Loucy (cell line): Measurements from ENCODE around the gene ARMC9.

Experiments used
- H2AFZ ChIP-seq: fragments of 200-600 bp; sonication (generic); 2 replicates; pipeline ENCODE4 v1.6.0; 2016; ENCODE audit warnings: antibody characterized with exemption, mild to moderate bottlenecking, low read length, moderate library complexity
- H3F3A ChIP-seq: fragments of 200-600 bp; 2 replicates; pipeline ENCODE4 v1.6.0; 2016; ENCODE audit warnings: antibody characterized with exemption, low read depth, mild to moderate bottlenecking
- H3K27me3 ChIP-seq: fragments of 200-600 bp; sonication (generic); 2 replicates; pipeline ENCODE4 v1.6.1; 2014; ENCODE audit warnings: low read length, mild to moderate bottlenecking; ENCODE audit not compliant: insufficient read depth, poor library complexity, severe bottlenecking
- H3K36me3 ChIP-seq: fragments of 200-600 bp; sonication (generic); 2 replicates; pipeline ENCODE4 v1.6.1; 2016; ENCODE audit warnings: low read length; ENCODE audit not compliant: insufficient read depth
- H3K4me1 ChIP-seq: fragments of 200-600 bp; sonication (generic); 2 replicates; pipeline ENCODE4 v1.5.1; 2014; ENCODE audit warnings: low read length, mild to moderate bottlenecking; ENCODE audit not compliant: insufficient read depth, poor library complexity, severe bottlenecking
- H3K4me2 ChIP-seq: fragments of 200-600 bp; sonication (generic); 2 replicates; pipeline ENCODE4 v1.6.0; 2014; ENCODE audit warnings: antibody characterized with exemption, low read length, low read depth, mild to moderate bottlenecking; ENCODE audit not compliant: poor library complexity, severe bottlenecking
- H3K4me3 ChIP-seq: fragments of 200-600 bp; sonication (generic); 2 replicates; pipeline ENCODE4 v1.5.1; 2014; ENCODE audit warnings: low read length, mild to moderate bottlenecking, mixed read lengths; ENCODE audit not compliant: poor library complexity, severe bottlenecking
- H3K79me2 ChIP-seq: fragments of 200-600 bp; sonication (generic); 2 replicates; pipeline ENCODE4 v1.6.1; 2014; ENCODE audit warnings: low read length; ENCODE audit not compliant: insufficient read depth
- H3K9ac ChIP-seq: fragments of 200-600 bp; sonication (generic); 2 replicates; pipeline ENCODE4 v1.6.0; 2014; ENCODE audit warnings: mild to moderate bottlenecking, low read depth, low read length, moderate library complexity; ENCODE audit not compliant: poor library complexity, severe bottlenecking
- H3K9me2 ChIP-seq: fragments of 200-600 bp; sonication (generic); replicated peaks from 2 replicates; pipeline ENCODE4 v1.6.1; 2016; ENCODE audit warnings: low read depth, low read length, mixed read lengths
- H3K9me3 ChIP-seq: fragments of 200-600 bp; sonication (generic); 2 replicates; pipeline ENCODE4 v1.6.1; 2014; ENCODE audit warnings: mild to moderate bottlenecking, antibody characterized with exemption, low read length, low read depth; ENCODE audit not compliant: insufficient read depth
- H4K20me1 ChIP-seq: fragments of 200-600 bp; sonication (generic); 2 replicates; pipeline ENCODE4 v1.6.0; 2014; ENCODE audit warnings: antibody characterized with exemption, low read length, mild to moderate bottlenecking; ENCODE audit not compliant: insufficient read depth, poor library complexity, severe bottlenecking
- EZH2phosphoT487 ChIP-seq: fragments of 200-600 bp; IDR thresholded peaks from 2 replicates; pipeline ENCODE4 v1.6.1; 2018; ENCODE audit warnings: antibody characterized with exemption, mild to moderate bottlenecking, moderate library complexity, borderline replicate concordance
- TF ChIP-seq, protein P1 (sequence below): fragments of 200-600 bp; sonication (generic); conservative IDR thresholded peaks from 2 replicates; pipeline ENCODE4 v1.5.1; 2014; ENCODE audit warnings: mild to moderate bottlenecking, antibody characterized with exemption, low read length

The ARMC9 gene

DNA sequence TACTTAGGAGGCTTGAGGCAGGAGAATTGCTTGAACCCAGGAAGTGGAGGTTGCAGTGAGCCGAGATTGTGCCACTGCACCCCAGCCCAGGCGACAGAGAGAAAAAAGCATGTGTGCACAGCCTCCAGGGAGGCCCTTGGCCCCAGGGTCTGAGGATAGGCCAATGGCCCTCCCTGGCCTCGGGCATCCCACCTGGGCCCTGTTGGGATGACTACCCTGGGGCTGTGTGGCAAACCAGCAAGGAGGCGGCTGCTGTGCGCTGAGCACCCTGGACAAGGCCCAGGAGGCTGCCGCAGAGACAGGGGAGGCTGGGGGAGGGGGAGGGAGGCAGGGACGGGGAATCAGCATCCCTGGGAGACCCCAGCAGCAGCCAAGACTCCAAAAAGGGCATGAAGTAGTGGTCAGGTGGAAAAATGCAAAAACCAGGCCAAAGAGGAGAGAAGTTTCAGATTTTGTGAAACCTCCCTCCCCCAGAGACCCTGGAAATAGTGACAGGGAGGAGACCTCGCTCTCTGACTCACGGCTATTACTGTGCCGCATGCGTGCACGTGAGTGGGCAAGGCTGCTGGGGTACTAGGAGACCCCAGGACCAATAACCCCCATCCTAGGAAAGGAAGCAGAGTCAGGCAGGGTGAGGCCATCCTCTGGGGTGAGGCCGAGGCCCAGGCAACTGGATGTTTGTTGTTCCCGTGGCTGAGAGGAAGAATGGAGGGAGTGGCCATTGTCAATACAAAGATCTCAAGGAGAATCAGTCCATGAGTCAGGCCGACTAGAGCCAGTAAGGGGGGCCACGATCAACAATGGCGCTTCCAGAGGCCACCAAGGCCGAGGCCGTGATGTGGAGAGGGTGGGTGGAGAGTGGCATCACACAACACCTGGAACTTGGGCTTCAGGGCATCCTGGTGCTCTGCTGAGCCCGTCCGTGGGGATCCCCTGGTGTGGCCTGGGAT lies 181.1 kb downstream of the ARMC9 start:
- Histone ChIP-seq H3F3A (no peaks in the 10 kb centered on the region), H3K9me2 (no peaks in the 10 kb centered on the region), H3K4me2 (no peak overlapping the region), H2AFZ (no peak overlapping the region), H3K27me3 (no peaks in the 10 kb centered on the region), H3K4me3 (no peak overlapping the region), H4K20me1 (no peaks in the 10 kb centered on the region), H3K9ac (no peak overlapping the region), H3K4me1 (peaks cover 34% of the 10 kb centered on the region), H3K36me3 (no peaks in the 10 kb centered on the region), H3K9me3 (no peaks in the 10 kb centered on the region), H3K79me2 (no peaks in the 10 kb centered on the region)
- TF ChIP-seq, protein P1, sequence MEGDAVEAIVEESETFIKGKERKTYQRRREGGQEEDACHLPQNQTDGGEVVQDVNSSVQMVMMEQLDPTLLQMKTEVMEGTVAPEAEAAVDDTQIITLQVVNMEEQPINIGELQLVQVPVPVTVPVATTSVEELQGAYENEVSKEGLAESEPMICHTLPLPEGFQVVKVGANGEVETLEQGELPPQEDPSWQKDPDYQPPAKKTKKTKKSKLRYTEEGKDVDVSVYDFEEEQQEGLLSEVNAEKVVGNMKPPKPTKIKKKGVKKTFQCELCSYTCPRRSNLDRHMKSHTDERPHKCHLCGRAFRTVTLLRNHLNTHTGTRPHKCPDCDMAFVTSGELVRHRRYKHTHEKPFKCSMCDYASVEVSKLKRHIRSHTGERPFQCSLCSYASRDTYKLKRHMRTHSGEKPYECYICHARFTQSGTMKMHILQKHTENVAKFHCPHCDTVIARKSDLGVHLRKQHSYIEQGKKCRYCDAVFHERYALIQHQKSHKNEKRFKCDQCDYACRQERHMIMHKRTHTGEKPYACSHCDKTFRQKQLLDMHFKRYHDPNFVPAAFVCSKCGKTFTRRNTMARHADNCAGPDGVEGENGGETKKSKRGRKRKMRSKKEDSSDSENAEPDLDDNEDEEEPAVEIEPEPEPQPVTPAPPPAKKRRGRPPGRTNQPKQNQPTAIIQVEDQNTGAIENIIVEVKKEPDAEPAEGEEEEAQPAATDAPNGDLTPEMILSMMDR = no peak

DNA sequence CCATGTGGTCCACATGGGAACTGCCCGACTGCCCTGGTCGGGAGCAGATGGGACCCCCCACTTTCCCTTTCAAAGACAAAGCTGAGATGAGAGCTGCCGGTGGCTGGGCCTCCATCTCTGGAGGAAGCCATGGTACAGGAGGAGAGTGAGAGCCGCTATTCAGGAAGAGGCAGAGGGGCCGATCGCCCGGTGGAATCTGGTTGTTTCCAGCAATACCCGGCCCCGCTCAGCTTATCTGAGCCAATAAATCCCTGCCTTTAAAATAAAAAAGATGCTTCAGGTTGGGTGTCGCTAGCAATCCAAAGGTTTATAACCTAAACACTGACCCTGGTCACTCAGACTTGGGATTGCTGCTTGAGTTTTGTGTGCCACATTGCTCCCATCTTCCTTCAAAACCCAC lies 181.9 kb downstream of the ARMC9 start:
- Histone ChIP-seq H3K4me3 (no peak overlapping the region), H2AFZ (no peak overlapping the region), H3K4me1 (peaks cover 34% of the 10 kb centered on the region), H3K9me3 (peaks cover 7% of the 10 kb centered on the region; the same call in 1 of the 2 replicates), H3F3A (no peaks in the 10 kb centered on the region), H4K20me1 (no peaks in the 10 kb centered on the region), H3K27me3 (no peaks in the 10 kb centered on the region), H3K79me2 (no peaks in the 10 kb centered on the region), H3K9me2 (no peaks in the 10 kb centered on the region), H3K4me2 (no peak overlapping the region), H3K9ac (no peak overlapping the region), H3K36me3 (no peaks in the 10 kb centered on the region)
- TF ChIP-seq, protein P1 = no peak
- no peak for TF ChIP-seq EZH2phosphoT487

DNA sequence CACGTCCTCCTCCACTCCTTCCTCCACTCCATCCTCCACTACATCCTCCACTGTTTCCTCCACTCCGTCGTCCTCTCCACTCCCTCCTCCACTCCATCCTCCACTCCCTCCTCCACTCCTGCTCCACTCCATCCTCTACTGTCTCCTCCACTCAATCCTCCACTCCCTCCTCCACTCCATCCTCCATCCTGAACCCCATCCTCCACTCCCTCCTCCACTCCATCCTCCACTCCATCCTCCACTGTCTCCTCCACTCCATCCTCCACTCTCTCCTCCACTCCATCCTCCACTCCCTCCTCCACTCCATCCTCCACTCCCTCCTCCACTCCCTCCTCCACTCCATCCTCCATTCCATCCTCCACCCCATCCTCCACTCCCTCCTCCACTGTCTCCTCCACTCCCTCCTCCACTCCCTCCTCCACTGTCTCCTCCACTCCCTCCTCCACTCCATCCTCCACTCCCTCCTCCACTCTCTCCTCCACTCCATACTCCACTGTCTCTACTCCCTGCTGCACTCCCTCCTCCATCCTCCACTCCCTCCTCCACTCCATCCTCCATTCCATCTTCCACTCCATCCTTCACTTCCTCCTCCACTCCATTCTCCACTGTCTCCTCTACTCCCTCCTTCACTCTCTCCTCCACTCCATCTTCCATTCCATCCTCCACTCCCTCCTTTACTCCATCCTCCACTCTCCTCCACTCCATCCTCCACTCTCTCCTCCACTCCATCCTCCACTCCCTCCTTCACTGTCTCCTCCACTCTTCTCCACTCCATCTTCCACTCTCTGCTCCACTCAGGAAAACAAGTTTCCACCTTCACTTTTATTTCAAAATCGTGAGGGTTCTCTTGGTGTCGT lies 182.8 kb downstream of the ARMC9 start:
- H2AFZ ChIP-seq = no peak overlapping the region
- H3K9me3 ChIP-seq = peaks cover 7% of the 10 kb centered on the region; the same call in 1 of the 2 replicates
- no peak overlapping the region for H3K4me3 ChIP-seq
- no peaks in the 10 kb centered on the region for H3F3A ChIP-seq
- H3K36me3 ChIP-seq = no peaks in the 10 kb centered on the region
- no peak for TF ChIP-seq EZH2phosphoT487
- TF ChIP-seq, protein P1 = no peak
- H4K20me1 ChIP-seq = no peaks in the 10 kb centered on the region
- no peak overlapping the region for H3K4me2 ChIP-seq
- peaks cover 39% of the 10 kb centered on the region for H3K4me1 ChIP-seq
- H3K9ac ChIP-seq = no peak overlapping the region
- no peaks in the 10 kb centered on the region for H3K27me3 ChIP-seq
- no peaks in the 10 kb centered on the region for H3K9me2 ChIP-seq
- no peaks in the 10 kb centered on the region for H3K79me2 ChIP-seq
